COLO668 (cell line): ENCODE measurements around the gene TMOD4.
"Not testable (repeated sequence)": the region's sequence is repeated elsewhere in the genome, so short reads cannot be mapped to it uniquely, and the experiment has no call there.

Experiments
- DNase-seq: peaks from one replicate; lab custom pipeline; 2025; ENCODE audit not compliant: unreplicated experiment; lab: John Stamatoyannopoulos, UW

Gene TMOD4

DNA sequence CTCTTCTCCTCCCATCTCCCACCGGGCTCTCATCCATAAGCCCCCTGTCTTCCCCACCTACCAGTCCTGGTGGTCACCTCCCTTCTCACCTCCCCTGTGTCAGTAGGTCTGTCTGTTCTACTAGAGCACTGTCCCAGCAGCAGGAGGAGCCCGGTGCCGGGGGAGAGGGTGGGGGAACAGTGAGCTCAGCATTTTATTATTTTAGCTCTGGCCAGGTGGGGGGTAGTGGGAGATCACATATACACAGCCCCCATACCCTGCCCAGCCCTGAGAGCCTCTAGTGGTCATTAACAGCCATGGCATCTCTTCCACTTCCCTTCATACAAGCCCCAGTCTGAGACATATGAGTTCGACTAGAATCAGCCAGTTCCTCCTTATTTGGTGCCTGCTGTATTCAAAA lies at the start of gene TMOD4:
TSS of gene TMOD4 (minus strand) at position 119 of the 400 bp plus-strand sequence. CDS start 1,106 bp downstream, outside the sequence.
- no peak for DNase-seq

DNA sequence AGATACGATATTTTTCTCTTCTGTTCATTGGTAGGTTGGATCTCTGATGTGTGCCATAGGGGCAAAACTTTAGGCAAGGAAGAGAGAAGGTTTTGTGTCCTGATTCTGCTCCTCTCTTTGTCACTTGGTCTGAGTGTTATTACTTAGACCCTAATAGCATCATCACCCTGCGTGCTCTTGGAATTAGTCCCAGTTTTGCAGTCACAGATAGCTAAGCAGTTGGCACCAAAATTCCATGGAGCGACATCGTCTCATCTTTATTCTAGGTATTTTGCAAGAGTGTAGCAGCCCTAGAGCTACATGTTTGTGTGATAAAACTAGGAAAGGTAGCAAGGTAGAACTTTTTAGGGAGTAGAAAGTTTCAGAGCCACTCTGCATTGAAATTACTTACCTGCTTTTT lies 46.3 kb upstream of the TMOD4 start:
- DNase-seq, result no peak

DNA sequence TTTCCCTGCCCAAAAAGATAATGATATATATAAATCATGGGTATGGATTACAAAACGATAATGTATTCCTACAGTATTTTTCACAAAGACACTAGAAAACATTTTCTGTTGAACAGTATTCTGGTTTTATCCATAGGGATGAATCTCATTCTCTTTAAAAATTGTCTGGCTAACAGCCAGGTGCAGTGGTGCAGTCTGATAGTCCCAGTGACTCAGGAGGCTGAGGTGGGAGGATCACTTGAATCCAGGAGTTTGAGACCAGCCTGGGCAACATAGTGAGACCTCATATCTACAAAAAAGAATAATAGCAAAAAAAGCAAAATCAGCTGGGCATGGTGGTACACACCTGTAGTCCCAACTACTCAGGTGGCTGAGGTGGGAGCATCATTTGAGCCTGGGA lies 45.8 kb upstream of the TMOD4 start:
- no peak for DNase-seq

- DNase-seq, result no peak
These were observed 37.8 kb upstream of the TMOD4 start for GRCh38 chr1:151213560-151213959.

DNA sequence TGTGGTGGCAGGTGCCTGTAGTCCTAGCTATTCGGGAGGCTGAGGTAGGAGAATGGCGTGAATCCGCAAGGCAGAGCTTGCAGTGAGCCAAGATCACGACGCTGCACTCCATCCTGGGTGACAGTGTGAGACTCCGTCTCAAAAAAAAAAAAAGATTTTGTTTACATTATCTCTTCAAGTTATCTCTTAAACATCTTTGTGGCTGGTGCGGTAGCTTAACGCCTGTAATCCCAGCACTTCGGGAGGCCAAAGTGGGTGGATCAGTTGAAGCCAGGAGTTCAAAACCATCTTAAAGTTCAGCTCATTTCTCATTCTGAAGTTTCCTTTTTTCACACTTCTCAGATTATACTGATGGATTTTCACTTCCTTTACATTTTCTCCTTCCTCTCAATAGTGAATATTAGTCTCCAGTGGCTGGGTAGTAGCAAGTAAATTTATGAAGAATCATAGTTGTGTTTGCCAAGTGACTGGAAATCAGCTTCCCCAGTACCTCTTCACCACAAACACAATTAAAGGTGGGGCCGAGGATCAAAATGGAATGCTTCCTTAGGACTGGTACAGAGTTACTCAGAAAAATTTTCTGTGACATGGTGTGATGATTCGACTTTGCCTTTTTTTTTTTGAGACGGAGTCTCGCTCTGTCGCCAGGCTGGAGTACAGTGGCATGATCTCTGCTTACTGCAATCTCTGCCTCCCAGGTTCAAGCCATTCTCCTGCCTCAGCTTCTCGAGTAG lies 36.4 kb upstream of the TMOD4 start:
- no peak for DNase-seq

DNA sequence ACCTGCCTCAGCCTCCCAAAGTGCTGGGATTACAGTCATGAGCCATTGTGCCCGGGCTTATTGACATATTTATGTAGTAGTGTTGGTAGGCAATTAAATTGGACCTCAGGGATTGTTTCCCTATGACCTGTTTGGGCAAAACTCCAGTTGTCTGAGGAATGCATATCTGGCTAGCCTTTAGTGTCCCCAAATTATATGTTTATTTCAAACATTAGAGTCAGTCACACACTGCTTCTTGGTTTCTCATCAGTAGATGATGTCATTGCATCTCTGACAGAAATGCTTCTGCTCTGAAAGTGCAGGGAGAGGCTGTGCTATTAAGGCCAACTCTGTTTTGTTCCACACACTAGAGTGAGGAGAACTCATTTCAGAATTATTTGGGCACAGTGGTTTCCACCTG lies 35.0 kb upstream of the TMOD4 start:
- no peak for DNase-seq

DNA sequence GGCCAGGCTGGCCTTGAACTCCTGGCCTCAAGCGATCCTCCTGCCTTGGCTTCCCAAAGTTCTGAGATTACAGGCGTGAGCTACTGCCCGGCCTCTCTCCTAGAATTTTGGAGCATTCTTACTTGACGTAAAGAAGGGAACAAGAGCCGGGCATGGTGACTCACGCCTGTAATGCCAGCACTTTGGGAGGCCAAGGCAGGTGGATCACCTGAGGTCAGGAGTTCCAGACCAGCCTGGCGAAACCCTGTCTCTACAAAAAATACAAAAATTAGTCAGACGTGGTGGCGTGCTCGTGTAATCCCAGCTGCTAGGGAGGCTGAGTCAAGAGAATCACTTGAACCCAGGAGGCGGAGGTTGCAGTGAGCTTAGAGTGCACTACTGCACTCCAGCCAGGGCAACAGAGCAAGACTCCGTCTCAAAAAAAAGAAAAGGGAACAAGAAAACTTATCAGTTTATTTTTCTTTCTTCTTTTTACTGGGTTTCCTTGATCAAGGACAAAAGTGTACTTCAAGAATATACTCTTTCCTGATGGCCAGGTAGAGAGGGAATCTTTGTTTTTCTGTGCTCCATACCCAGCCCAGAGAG lies 29.7 kb upstream of the TMOD4 start:
- DNase-seq, result not testable (repeated sequence)

DNA sequence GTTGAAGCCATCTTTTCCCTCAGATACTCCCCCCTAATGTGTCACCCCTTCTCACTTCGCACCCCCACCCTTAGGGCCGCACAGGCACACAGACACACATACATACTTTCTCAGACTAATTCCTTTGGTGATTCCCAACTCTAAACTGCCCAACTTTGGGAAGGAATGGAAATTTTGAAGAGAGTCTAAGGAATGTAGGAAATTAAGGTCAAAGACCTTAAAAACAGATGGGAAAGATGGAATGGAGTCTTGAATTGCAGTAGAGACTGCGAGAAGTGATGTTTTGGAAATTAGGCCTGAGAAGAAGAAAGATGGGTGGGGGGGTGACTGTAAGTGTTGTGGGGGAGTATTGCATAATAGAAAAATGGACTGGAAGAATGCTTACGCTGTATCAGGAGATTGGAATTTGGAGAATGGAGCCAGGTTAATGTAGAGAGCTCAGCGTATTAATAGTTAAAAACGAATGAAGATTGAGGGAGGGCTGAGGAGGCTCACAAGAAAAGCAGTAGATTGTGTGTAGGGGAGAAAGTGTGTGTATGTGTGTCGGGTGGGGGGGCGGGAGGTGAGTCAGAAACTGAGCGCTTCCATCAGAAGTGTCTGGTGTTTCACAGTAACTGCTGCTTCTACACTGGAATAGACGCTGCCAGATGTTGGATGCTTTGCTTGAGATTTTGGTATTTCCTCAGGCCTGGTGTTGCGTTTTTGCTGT lies 24.2 kb upstream of the TMOD4 start:
- no peak for DNase-seq

DNA sequence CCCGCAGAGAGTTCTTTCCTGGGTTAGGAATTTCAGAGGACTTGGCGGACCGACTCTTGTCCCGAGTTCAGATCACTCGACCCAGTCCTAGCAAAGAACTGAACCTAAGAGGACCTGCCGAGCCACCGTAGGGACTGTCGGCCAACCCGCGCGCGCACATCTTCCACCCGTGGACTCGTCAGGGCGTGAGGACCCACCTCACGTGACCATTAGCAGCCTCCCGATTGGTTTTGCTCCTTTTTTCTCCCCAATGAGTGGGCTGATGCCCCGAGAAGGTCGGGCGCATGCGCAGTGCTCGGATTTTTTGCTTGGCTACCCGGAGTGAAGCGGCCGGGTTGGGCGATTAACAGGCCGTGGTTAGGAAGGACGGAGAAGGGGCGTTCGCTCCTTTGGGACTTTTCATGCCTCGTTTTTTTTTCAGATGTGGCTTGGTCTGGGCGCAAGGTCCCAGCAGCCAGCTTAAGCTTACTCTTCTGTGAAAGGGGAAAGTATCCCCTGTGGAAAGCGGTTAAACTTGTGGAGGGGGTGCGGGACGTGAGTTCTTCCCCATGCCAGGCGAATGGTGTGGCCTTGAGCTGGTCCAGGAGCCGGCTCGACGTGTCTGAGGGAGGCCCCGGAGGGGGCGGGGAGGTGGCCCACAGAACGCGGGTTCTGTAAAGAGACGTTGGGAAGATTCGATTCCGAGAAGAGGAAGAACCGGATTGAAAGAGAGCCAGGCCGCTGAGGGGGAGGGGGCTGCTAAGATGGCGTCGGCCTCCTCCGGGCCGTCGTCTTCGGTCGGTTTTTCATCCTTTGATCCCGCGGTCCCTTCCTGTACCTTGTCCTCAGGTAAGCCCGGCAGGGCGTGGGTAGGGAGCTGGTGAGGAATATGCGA lies 22.7 kb upstream of the TMOD4 start, which contains the start of gene PIP5K1A:
TSS of gene PIP5K1A (plus strand) at position 299 of the 874 bp plus-strand sequence. CDS start at position 744, 445 bp downstream.
- peak; percentile 99 for DNase-seq

GRCh38 chr1:151197863-151198253 lies 22.1 kb upstream of the TMOD4 start:
- peak; percentile 29 for DNase-seq

- DNase-seq, result peak; percentile 64
These were observed 20.6 kb upstream of the TMOD4 start for GRCh38 chr1:151196292-151196800.

DNA sequence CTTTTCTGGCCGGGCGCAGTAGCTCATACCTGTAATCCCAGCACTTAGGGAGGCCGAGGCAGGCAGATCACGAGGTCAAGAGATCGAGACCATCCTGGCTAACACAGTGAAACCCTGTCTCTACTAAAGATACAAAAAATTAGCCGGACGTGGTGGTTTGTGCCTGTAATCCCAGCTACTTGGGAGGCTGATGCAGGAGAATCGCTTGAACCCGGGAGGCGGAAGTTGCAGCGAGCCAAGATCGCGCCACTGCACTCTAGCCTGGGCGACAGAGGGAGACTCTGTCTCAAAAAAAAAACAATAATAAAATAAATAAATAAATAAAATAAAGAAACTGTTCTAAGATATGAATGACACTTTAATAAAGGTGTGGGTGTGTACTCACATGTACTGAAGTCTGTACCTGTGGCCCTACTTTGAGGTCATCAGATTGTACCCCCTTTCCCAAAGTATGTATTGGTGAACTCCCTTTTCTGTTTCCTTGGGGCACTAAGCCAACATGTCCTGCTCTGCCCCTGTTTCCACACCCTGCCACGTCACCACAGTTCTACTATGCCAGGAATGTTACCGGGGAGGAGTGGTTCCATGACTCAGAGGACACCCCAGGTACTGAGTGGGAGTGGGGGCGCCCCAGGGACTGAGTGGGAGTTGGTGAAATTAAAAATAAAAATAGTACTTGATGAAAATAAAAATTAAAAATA lies 19.3 kb upstream of the TMOD4 start:
- not testable (repeated sequence) for DNase-seq

DNA sequence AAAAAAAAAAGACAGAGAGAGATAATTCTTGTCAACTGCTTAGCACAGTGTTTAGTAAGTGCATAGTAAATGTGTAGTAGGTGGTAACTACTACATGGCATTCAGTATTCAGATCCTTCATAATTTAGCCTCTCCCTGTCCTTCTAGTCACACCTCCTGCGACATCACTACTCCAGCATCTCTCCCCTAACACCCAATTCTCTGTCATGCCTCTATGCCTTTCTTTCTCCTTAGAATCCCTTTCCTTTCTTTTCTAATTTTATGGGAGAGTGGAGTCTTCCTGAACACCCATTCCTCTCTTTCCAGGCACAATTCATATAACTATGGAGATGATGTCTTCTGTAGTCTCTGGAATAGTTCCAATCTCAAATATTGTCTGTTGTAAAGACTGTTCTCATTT lies 18.1 kb upstream of the TMOD4 start:
- DNase-seq, result no peak

DNA sequence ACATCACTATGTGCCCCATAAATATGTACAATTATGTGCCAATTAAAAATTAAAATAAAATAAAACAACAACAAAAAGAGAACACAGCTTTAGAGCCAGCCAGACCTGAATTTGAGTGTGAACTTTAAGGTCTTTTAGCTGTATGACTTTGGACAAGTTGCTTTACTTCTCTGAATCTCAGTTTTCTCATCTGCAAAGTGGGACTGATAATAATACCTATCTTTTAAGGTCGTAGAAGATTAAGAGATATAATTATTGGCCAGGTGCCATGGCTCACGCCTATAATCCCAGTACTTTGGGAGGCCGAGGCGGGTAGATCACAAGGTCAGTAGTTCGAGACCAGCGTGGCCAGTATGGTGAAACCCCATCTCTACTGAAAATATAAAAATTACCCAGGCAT lies 17.5 kb upstream of the TMOD4 start:
- DNase-seq, result no peak

GRCh38 chr1:151192047-151192446 lies 16.3 kb upstream of the TMOD4 start:
- DNase-seq, result no peak

- DNase-seq, result peak; percentile 94
These were observed 14.1 kb upstream of the TMOD4 start, which contains the start of gene VPS72 for GRCh38 chr1:151189637-151190445. VPS72 (minus strand) TSS chr1:151190197; CDS start chr1:151190121, 76 bp downstream.

GRCh38 chr1:151188667-151189066 lies 12.9 kb upstream of the TMOD4 start:
- not testable (repeated sequence) for DNase-seq

- DNase-seq, result no peak
These were observed 11.4 kb upstream of the TMOD4 start for GRCh38 chr1:151187205-151187604.

DNA sequence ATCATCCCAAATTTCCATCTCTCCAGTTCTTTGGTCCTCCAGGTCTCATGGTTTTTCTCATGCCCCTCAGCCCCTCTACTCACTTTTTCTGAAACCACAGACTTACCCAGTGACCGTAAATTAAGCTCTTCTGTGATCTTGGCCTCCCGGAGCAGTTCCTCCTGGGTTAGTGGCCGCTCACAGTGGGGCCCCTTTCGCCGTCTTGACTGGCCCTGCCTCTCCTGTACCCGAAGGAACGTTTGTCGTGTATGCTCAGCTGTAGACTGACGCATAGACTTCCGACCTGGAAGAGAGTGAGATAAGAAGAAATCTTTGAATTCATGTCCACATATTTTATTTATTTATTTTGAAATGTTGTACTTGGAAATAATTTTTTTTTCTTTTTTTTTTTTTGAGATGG lies 8.4 kb upstream of the TMOD4 start:
- no peak for DNase-seq
